Anterior cingulate cortex (tissue), 58 donors: ENCODE results near the gene STPG3.
A peak's percentile ranks its signal among the peaks of the same experiment; 100 is the strongest.

ENCODE experiments used
- DNase-seq, 58 donors: peaks; one replicate each; lab custom pipeline; 2025; lab: John Stamatoyannopoulos, UW

STPG3 gene

DNA sequence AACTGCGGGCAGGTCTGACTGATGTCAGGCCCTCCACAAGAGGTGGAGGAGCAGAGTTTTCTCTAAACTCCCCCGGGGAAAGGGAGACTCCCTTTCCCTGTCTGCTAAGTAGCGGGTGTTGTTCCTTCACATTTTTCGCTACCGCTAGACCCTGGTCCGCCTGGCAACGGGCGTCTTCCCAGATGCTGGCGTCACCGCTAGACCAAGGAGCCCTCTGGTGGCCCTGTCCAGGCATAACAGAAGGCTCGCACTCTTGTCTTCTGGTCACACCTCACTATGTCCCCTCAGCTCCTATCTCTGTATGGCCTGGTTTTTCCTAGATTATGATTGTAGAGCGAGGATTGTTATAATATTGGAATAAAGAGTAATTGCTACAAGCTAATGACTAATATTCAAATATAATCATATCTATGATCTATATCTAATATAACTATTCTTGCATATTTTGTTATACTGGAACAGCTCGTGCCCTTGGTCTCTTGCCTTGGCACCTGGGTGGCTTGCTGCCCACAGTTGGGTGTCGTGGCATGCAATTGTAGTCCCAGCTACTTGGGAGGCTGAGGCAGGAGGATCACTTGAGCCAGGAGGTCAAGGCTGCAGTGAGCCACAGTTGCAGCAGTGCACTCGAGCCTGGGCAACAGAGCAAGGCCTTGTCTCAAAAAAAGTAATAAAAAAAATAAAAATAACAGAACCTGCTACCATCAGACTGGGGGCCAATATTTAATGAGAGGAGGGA lies 11.3 kb downstream of the STPG3 start:
- DNase-seq: peak in 8 of 58 donors; percentile 9 to 27 (median 18)

DNA sequence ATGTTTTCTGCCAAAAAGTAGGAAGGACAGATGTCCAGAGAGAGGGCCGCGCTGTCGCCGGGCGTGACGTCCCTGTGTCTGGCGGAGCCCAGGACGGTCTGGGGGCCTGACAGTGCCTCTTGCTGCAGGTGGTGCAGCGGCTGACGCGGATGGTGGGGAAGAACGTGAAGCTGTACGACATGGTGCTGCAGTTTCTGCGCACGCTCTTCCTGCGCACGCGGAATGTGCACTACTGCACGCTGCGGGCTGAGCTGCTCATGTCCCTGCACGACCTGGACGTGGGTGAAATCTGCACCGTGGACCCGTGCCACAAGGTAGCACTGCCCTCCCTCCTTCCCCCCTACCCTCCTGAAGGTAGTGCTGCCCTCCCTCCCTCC lies 11.8 kb downstream of the STPG3 start:
- DNase-seq: no peak

DNA sequence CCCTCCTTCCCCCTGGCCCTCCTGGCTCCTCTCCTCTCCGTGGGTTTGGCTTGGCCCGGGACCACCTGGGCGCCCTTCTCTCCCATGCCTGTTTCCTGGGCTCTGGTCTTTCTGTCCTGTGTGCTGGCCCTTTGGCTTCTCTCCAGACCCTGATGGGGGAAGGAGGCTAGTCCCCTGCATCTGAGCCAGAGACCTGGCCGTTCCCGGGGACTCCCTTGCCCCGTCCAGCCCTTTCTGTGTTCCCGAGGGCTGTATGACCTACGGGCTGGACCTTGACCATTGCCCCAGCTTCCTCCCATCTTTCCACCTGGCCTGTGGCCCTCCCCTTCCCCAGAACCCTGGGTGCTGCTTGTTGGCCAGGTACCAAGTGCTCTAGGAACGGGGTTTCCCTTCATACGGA lies 12.4 kb downstream of the STPG3 start:
- DNase-seq: no peak

DNA sequence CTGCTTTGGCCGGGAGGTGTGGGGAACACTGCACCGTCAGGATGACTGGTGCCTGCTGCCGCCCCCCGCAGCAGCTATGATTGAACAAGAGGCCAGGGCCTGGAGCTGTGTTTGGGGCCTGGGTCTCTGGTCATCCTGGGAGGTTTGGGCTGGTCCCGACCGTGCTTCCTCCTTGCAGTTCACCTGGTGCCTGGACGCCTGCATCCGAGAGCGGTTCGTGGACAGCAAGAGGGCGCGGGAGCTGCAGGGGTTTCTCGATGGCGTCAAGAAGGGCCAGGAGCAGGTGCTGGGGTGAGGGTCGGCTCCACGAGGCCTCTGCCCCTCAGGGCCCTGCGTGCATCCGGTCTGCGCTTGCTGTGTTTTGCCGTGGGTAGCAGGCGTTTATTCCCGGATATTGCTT lies 13.0 kb downstream of the STPG3 start:
- DNase-seq: no peak

DNA sequence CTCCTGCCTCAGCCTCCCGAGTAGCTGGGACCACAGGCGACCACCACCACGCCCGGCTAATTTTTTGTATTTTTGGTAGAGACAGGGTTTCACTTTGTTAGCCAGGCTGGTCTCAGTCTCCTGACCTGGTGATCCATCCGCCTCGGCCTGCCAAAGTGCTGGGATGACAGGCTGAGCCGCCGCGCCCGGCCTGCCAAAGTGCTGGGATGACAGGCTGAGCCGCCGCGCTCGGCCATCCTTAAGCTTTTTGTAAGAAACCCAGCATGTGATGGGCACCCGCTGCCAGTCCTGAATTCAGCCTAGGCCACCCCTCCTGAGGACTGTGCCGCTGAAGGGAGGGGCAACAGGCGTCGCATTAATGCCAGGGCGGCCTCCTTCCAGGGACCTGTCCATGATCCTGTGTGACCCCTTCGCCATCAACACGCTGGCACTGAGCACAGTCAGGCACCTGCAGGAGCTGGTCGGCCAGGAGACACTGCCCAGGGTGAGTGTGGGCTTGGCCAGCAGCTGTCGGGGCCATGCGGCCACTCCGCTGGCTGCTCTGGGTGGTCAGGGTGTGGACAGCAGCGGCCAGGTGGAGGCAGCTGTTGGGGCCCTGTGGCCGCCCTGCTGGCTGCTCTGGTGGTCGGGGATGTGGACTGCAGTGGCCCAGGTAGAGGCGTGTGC lies 14.5 kb downstream of the STPG3 start:
- DNase-seq: no peak

DNA sequence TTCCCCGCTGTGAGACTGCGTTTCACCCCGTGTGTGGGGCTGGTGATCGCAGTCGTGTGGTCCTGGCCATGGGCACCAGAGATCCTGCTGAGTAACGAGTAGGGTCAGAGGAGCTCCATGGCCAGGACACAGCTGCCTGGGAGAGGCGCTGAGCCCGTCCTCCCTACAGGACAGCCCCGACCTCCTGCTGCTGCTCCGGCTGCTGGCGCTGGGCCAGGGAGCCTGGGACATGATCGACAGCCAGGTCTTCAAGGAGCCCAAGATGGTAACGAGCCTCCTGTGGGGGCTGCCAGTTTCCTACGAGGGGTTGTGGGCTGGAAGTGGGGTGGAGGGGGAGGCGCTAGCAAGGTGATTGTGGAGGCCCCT lies 15.1 kb downstream of the STPG3 start:
- DNase-seq: no peak

DNA sequence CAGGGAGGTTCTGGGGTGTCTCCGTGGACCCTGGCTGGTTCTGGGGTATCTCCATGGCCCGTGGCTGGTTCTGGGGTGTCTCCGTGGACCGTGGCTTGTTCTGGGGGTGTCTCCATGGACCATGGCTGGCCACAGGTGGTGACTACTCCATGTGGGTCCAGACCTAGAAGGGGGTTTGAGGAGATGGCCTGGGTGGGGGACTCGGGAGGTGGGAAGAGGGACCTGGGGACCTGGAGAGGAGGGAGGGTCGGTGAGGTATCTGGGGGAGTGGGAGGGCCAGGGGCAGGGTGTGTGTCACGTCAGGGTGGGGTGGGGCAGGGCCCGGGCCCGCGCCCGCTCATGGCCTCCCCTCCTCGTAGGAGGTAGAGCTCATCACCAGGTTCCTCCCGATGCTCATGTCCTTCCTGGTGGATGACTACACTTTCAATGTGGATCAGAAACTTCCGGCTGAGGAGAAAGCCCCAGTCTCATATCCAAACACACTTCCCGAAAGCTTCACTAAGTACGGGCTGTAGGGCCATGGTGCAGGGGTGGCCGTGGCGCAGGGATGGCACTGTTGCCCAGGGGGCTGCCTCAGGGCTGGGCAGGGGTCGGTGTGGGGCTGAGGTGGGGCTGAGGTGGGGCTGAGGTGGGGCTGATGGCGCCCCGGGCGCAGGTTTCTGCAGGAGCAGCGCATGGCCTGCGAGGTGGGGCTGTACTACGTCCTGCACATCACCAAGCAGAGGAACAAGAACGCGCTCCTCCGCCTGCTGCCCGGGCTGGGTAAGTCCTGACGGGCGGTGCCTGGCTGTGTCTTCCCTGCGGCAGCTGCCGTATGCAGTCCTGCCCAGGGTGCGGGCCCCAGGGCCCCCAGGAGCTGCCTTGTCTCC lies 15.7 kb downstream of the STPG3 start:
- DNase-seq: no peak

DNA sequence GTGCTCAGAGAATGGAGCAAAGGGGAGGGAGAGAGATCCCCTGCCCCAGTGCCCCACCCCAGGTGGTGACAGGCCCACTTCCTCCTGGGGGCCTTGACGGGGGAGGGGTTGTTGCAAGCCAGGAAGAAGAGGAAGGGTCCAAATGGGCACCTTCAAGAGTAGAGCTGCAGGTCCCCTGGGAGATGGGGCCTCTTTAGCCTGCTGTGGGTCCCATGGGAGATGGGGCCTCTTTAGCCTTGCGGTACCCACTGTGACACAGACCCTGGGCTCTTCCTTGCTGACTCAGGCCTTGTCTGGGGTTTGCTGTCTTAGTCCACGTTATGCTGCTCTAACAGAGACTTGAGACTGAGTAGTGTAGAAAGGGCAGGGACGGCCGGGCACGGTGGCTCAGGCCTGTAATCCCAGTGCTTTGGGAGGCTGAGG lies 16.9 kb downstream of the STPG3 start:
- DNase-seq: no peak

DNA sequence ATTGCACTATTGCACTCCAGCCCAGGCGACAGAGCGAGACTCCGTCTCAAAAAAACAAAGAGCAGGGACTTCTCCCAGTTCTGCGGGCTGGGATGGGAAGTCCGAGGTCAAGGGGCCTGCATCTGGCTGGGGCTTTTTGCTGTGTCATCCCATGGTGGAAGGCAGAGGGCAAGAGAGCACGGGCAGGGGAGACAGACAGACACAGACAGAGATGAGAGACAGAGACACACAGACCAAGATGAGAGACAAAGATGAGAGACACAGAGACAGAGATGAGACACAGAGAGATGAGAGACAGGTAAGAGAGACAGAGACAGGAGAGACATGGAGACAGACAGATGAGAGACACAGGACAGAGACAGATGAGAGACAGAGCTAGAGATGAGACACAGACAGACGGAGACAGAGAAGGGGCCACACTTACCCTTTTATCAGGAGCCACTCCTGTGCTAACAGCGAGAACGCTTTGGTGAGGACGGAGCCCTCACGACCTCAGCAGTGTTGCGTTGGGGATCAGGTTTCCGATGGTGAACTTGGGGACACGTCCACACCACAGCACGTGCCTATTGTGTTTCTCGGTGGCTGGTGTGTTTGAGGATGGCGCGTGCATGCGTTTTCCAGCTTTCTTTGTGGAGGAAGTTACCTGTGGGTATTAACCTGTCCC lies 17.6 kb downstream of the STPG3 start:
- DNase-seq: no peak

DNA sequence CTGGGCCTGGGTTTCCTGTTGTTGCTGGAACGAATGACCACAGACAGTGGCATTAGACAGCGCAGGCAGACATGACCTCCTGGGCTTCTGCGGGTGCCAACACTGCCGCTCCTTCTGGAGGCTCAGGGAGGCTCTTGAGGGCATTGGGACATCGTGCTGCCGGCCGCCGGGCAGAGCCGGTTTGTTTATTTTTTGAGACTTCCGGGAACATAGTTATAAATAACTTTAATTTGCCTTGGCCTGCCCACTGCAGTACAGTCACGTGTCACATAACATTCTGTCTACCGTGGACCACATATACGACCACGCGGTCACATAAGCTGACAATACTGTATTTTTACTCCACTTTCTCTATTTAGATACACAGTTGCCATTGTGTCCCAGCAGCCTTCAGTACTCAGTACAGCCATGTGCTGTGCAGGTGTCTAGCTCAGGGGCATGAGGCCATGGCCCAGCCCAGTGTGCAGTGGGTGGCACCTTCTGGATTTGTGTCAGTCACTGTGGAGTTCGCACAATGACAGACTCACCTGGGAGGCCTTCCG lies 18.2 kb downstream of the STPG3 start:
- DNase-seq: no peak

DNA sequence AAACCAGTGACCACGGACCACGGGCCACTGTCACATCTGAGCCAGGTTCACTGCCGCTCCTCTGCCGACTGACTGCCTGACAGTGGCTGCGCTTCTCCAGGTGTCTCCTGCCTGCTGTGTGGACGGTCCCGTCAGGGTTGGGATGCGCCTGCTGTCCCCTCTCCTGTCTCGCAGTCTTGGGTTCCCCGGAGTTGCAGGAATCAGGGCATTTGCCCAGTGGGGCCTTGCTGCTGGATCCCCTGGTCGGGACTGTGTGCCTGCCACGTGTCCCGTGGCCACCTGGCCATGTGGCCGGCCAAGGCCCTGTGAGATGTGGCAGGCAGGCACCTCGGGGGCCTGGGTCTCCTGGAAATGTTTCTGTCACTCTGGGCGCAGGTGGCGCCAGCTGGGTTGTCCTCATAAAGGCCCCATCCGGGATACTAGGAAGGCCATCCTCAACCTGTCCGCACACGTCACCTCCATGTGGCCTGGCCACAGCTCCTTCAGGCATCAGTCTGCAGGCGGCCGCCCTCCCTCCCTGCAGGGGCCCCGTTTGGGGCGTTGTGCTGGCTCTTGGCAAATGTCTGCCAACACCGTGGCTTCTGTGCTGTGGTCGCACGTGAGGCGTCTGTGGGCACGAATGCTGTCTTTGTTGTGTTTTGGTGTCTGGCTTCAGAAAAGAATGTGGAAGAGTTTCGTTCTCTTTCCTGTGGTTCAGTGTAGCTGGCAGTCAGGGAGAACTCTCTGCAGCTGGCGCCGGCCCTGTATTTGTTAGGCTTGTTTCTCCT lies 20.0 kb downstream of the STPG3 start:
- DNase-seq: no peak

DNA sequence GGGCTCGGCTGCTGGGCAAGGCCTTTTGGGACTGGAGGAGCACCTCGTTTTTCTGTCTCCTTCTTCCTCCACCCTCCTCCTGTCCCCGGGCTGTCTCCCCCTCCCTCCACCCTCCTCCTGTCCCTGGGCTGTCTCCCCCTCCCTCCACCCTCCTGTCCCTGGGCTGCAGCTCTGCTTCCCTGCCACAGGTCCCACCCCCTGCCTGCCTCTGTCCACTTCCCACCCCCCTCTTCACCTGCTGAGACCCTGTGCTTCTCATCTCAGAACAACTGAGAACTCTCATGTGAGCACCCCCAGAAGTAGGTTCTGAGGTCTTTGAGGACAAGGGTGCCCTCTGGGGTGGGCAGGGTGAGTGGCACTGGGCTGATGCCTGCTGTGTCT lies 20.6 kb downstream of the STPG3 start:
- no peak for DNase-seq

DNA sequence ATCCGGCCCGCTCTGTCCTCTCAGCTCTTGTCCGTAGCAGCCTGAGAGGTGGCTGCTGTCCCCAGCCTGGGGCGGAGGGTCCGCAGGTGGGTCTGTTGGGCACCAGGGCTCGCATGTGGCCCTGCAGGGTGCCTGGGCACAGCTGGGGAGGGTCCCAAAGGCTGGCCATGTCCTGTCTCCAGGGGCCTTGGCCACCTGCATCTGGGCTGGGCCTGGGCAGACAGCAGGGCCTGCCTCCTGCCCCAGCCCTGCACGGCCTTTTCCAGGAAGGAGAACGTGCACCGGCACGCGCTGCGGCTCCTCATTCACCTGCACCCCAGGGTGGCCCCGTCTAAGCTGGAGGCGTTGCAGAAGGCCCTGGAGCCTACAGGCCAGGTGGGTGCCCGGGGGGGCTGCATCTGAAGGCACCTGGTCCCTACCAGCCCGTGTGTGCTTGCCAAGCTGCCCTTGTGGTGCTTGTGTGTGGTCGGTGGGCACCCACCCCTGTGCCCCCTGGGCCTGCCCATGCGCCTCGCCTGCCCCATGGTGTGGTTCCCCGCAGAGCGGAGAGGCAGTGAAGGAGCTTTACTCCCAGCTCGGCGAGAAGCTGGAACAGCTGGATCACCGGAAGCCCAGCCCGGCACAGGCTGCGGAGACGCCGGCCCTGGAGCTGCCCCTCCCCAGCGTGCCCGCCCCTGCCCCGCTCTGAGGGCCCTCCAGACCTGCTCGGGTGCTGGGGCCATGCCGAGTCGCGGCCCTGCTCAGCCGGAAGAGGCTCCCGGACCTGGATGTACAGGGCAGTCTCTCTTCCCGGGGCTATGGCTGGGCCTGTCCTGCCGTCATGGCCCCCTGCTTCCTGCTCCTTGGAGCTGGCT lies 21.4 kb downstream of the STPG3 start:
- no peak for DNase-seq

DNA sequence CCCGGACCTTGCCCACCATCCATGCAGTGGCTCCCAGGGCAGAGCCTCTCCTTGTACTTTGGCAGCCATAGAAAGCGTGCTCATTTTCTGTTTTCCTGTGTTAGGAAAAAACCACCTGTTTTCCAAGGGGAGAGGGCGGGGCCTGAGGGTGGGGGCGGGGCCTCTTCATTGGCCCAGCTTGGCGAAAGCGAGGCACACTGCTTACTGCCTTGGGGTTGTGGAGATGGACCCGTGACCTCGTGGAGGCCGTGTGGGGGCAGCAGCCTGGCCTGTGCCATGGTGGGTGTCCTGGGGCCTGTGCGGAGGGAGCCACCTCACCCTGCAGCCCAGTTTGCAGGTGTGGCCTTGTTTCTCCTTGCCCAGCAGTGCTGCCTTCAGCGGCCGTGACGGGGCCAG lies 22.0 kb downstream of the STPG3 start:
- no peak for DNase-seq

DNA sequence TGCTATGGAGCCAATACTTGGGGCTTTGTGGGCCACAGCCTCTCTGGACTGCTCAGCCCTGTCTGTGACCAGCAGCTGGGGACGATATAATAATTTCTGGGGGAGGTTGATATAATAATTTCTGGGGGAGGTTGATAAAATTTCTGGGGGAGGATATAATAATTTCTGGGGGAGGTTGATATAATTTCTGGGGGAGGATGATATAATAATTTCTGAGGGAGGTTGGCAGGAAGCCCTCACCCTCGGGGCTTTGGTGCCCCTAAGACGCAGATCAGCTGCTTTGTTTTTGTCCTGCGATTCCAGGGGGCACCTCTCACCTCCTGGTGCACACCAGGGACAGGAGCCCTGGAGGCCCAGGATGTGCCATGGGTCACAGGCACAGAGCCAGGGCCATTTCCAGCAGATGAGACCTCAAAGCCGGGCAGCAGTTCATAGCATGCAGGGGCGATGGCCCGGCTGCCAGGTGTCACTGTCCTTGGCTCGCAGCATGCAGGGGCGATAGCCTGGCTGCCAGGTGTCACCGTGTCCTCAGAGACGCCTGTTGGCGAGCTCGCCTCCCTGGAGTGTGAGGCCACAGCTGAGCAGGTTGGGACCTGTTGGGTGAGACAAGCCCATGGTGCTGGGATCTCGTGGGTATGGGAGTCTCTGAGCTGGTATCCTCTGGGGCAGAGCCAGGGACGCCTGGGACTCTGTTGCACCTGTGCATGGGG lies 22.7 kb downstream of the STPG3 start:
- DNase-seq: no peak

DNA sequence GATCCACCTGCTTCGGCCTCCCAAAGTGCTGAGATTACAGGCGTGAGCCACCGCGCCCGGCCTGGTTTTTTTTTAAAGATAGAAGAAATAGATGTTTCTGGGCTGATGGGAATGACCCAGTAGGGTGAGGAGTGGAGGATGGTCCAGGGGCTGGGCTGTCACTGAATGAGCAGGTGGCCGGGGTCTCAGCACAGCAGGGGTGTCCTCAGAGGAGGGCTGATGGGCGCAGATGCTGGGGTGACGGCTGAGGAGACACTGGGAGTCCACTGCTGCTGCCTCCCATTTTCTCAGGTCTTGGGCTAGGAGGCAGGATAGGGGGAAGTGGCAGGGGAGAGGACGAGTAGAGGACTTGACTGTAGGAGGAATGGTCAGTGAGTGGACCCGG lies 24.1 kb downstream of the STPG3 start:
- no peak for DNase-seq

DNA sequence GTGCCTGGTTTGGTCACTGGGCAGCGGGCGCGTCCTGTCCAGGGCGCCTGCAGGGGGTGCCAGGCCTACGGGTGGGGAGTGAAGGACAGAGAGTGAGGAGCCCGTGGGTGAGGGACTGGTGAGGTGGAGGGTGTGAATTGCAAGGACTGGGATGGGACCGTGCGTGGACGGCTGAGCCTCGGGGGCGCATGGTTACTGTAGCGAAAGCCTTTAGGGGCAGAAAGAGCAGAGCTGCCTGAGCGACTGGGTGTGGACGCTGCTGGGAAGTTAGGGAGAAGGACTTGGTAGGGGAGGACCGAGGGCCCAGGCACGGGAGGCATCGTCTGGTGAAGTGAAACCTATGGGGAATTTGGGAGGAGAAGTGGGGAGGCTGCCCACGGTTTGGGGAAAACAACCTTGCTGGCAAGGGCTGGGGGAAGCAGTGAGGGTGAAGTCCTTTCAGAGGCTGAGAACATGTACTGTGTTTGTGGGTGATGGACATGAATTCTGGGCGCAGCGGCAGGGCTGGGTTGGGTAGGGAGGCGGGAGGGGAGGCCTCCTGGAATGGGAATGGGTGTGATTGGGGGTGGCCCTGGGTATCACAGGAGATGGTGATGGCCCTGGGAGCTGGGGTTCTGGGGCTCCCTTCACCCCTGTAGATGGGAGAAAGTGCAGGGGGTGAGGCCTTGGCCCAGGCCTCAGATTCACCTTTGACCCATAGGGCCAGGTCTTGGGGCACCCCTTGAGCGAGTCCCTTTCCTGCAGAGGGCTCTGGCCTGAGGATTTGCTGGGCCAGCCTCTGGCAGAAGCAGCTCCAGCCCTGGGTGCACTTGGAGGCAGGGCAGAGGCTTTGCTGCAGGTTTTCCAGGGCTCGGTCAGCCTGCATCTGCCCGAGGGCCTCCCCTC lies 24.7 kb downstream of the STPG3 start:
- no peak for DNase-seq
